ENCODE data around the gene ARNT2.

The ARNT2 gene

GRCh38 chr15:80593486-80594030, 189.4 kb downstream of the ARNT2 start:
- no peak for TF ChIP-seq SNAI2 (CRISPR knock-in tag; IDR thresholded peaks at IDR 0.05)
- no peak for TF ChIP-seq ESRRG (CRISPR knock-in tag; IDR thresholded peaks at IDR 0.05)
- no peak for TF ChIP-seq CREB5 (CRISPR knock-in tag; IDR thresholded peaks at IDR 0.05; ENCODE audit: low read depth)
- TF ChIP-seq ISL1 (CRISPR knock-in tag; IDR thresholded peaks at IDR 0.05): no peak
- no peak for TF ChIP-seq ZNF70 (CRISPR knock-in tag; IDR thresholded peaks at IDR 0.05)
- no peak for TF ChIP-seq CSDC2 (CRISPR knock-in tag; IDR thresholded peaks at IDR 0.05)
- TF ChIP-seq ZNF565 (CRISPR knock-in tag; conservative IDR thresholded peaks at IDR 0.05; ENCODE audit: low read depth): no peak
- TF ChIP-seq TCF4 (CRISPR knock-in tag; IDR thresholded peaks at IDR 0.05; ENCODE audit: borderline replicate concordance): no peak
- TF ChIP-seq ZFP3 (CRISPR knock-in tag; IDR thresholded peaks at IDR 0.05): no peak
- no peak for TF ChIP-seq PATZ1 (CRISPR knock-in tag; IDR thresholded peaks at IDR 0.05; ENCODE audit: borderline replicate concordance)
- ATAC-seq: no peak

- no peak for TF ChIP-seq ZNF565 (CRISPR knock-in tag; conservative IDR thresholded peaks at IDR 0.05; ENCODE audit: low read depth)
- no peak for TF ChIP-seq ISL1 (CRISPR knock-in tag; IDR thresholded peaks at IDR 0.05)
- no peak for TF ChIP-seq ZNF8 (CRISPR knock-in tag; IDR thresholded peaks at IDR 0.05)
- ATAC-seq: no peak; the same call in 2 of the 3 replicates
These were observed 190.1 kb downstream of the ARNT2 start for GRCh38 chr15:80594091-80594889.

GRCh38 chr15:80595396-80595795, 191.2 kb downstream of the ARNT2 start:
- no peak for TF ChIP-seq BACH2 (CRISPR knock-in tag; IDR thresholded peaks at IDR 0.05; ENCODE audit: borderline replicate concordance)
- no peak for TF ChIP-seq POU6F1 (CRISPR knock-in tag; IDR thresholded peaks at IDR 0.05; ENCODE audit: borderline replicate concordance, low read depth)
- TF ChIP-seq ZNF565 (CRISPR knock-in tag; conservative IDR thresholded peaks at IDR 0.05; ENCODE audit: low read depth): no peak
- no peak for TF ChIP-seq CREB5 (CRISPR knock-in tag; IDR thresholded peaks at IDR 0.05; ENCODE audit: low read depth)
- TF ChIP-seq GLIS3 (CRISPR knock-in tag; IDR thresholded peaks at IDR 0.05): no peak
- no peak for TF ChIP-seq ZNF8 (CRISPR knock-in tag; IDR thresholded peaks at IDR 0.05)
- no peak for TF ChIP-seq OSR1 (CRISPR knock-in tag; IDR thresholded peaks at IDR 0.05)
- TF ChIP-seq TSHZ2 (CRISPR knock-in tag; IDR thresholded peaks at IDR 0.05): no peak
- TF ChIP-seq ISL1 (CRISPR knock-in tag; IDR thresholded peaks at IDR 0.05): no peak
- TF ChIP-seq ZNF70 (CRISPR knock-in tag; IDR thresholded peaks at IDR 0.05): no peak
- TF ChIP-seq TOX (CRISPR knock-in tag; IDR thresholded peaks at IDR 0.05; ENCODE audit: borderline replicate concordance): no peak
- TF ChIP-seq PPARA (CRISPR knock-in tag; IDR thresholded peaks at IDR 0.05; ENCODE audit: borderline replicate concordance): no peak
- no peak for TF ChIP-seq ESRRG (CRISPR knock-in tag; IDR thresholded peaks at IDR 0.05)
- TF ChIP-seq ZFP3 (CRISPR knock-in tag; IDR thresholded peaks at IDR 0.05): no peak
- no peak for TF ChIP-seq CSDC2 (CRISPR knock-in tag; IDR thresholded peaks at IDR 0.05)
- TF ChIP-seq ARNTL (CRISPR knock-in tag; IDR thresholded peaks at IDR 0.05; ENCODE audit: borderline replicate concordance, low read depth): no peak
- TF ChIP-seq CSRNP3 (CRISPR knock-in tag; IDR thresholded peaks at IDR 0.05): no peak
- no peak for ATAC-seq
